ENCODE data around the gene DMRT3.

The DMRT3 gene

GRCh38 chr9:976258-976942 lies at the start of gene DMRT3:
Gene DMRT3 (plus strand): TSS chr9:976655. CDS start chr9:977002, 347 bp downstream.
- no peaks in the 10 kb centered on the region for H3K36me3 ChIP-seq (ENCODE audit: control insufficient read depth in 5 of 5, insufficient read depth in 5 of 5, low read length in 5 of 5)
- H3K27me3 ChIP-seq (ENCODE audit: control insufficient read depth in 5 of 5, insufficient read depth in 4 of 5, low read length in 5 of 5), result peaks cover 5 to 70% (median 45%) of the 10 kb centered on the region in 5 donors
- peak within 1 kb of the TSS; percentile 50 to 73 (median 67) for H3K4me3 ChIP-seq (ENCODE audit: low read depth in 1 of 5, low read length in 5 of 5)
- no peaks in the 10 kb centered on the region for H3K9me3 ChIP-seq (ENCODE audit: control insufficient read depth in 5 of 5, low read length in 5 of 5)
- peak within 1 kb of the TSS in 4 of 5 donors; percentile 21 to 57 (median 38) for H3K9ac ChIP-seq (ENCODE audit: low read length in 5 of 5)
- peak within 1 kb of the TSS; percentile 55 for H3K27ac ChIP-seq (ENCODE audit: low read depth, low read length)
- peaks cover 0 to 62% (median 30%) of the 10 kb centered on the region in 5 donors for H3K4me1 ChIP-seq (ENCODE audit: control insufficient read depth in 5 of 5, insufficient read depth in 5 of 5, low read length in 5 of 5)

- H3K9me3 ChIP-seq (ENCODE audit: control insufficient read depth in 5 of 5, low read length in 5 of 5), result no peaks in the 10 kb centered on the region
- H3K9ac ChIP-seq (ENCODE audit: low read length in 5 of 5), result no peak overlapping the region
- H3K4me3 ChIP-seq (ENCODE audit: low read depth in 1 of 5, low read length in 5 of 5), result no peak overlapping the region
- H3K27me3 ChIP-seq (ENCODE audit: control insufficient read depth in 5 of 5, insufficient read depth in 4 of 5, low read length in 5 of 5), result peaks cover 0 to 4% (median 0%) of the 10 kb centered on the region in 5 donors
- no peak overlapping the region for H3K27ac ChIP-seq (ENCODE audit: low read depth, low read length)
- no peaks in the 10 kb centered on the region for H3K4me1 ChIP-seq (ENCODE audit: control insufficient read depth in 5 of 5, insufficient read depth in 5 of 5, low read length in 5 of 5)
- H3K36me3 ChIP-seq (ENCODE audit: control insufficient read depth in 5 of 5, insufficient read depth in 5 of 5, low read length in 5 of 5), result no peaks in the 10 kb centered on the region
Observed at GRCh38 chr9:926976-927375, 49.5 kb upstream of the DMRT3 start.

GRCh38 chr9:928363-929042 lies 48.0 kb upstream of the DMRT3 start:
- H3K27me3 ChIP-seq (ENCODE audit: control insufficient read depth in 5 of 5, insufficient read depth in 4 of 5, low read length in 5 of 5), result no peaks in the 10 kb centered on the region
- H3K4me3 ChIP-seq (ENCODE audit: low read depth in 1 of 5, low read length in 5 of 5), result no peak overlapping the region
- no peaks in the 10 kb centered on the region for H3K4me1 ChIP-seq (ENCODE audit: control insufficient read depth in 5 of 5, insufficient read depth in 5 of 5, low read length in 5 of 5)
- H3K36me3 ChIP-seq (ENCODE audit: control insufficient read depth in 5 of 5, insufficient read depth in 5 of 5, low read length in 5 of 5), result no peaks in the 10 kb centered on the region
- H3K9ac ChIP-seq (ENCODE audit: low read length in 5 of 5), result no peak overlapping the region
- H3K9me3 ChIP-seq (ENCODE audit: control insufficient read depth in 5 of 5, low read length in 5 of 5), result no peaks in the 10 kb centered on the region
- no peak overlapping the region for H3K27ac ChIP-seq (ENCODE audit: low read depth, low read length)

- Histone ChIP-seq H3K27ac (ENCODE audit: low read depth, low read length) (no peak overlapping the region), H3K4me1 (ENCODE audit: control insufficient read depth in 5 of 5, insufficient read depth in 5 of 5, low read length in 5 of 5) (no peaks in the 10 kb centered on the region), H3K27me3 (ENCODE audit: control insufficient read depth in 5 of 5, insufficient read depth in 4 of 5, low read length in 5 of 5) (no peaks in the 10 kb centered on the region), H3K4me3 (ENCODE audit: low read depth in 1 of 5, low read length in 5 of 5) (no peak overlapping the region), H3K9me3 (ENCODE audit: control insufficient read depth in 5 of 5, low read length in 5 of 5) (no peaks in the 10 kb centered on the region), H3K36me3 (ENCODE audit: control insufficient read depth in 5 of 5, insufficient read depth in 5 of 5, low read length in 5 of 5) (no peaks in the 10 kb centered on the region), H3K9ac (ENCODE audit: low read length in 5 of 5) (no peak overlapping the region)
Observed at GRCh38 chr9:929719-930118, 46.7 kb upstream of the DMRT3 start.

- H3K27me3 ChIP-seq (ENCODE audit: control insufficient read depth in 5 of 5, insufficient read depth in 4 of 5, low read length in 5 of 5), result no peaks in the 10 kb centered on the region
Observed at GRCh38 chr9:933356-933755, 43.1 kb upstream of the DMRT3 start.

GRCh38 chr9:935348-935965 lies 41.0 kb upstream of the DMRT3 start:
- peak overlapping the region in 3 of 5 donors; percentile 10 to 62 (median 53) for H3K9ac ChIP-seq (ENCODE audit: low read length in 5 of 5)
- peak overlapping the region; percentile 26 to 68 (median 43) for H3K4me3 ChIP-seq (ENCODE audit: low read depth in 1 of 5, low read length in 5 of 5)
- H3K27me3 ChIP-seq (ENCODE audit: control insufficient read depth in 5 of 5, insufficient read depth in 4 of 5, low read length in 5 of 5), result peaks cover 0 to 3% (median 0%) of the 10 kb centered on the region in 5 donors
- peaks cover 0 to 11% (median 3%) of the 10 kb centered on the region in 5 donors for H3K4me1 ChIP-seq (ENCODE audit: control insufficient read depth in 5 of 5, insufficient read depth in 5 of 5, low read length in 5 of 5)
- no peak overlapping the region for H3K27ac ChIP-seq (ENCODE audit: low read depth, low read length)
- H3K9me3 ChIP-seq (ENCODE audit: control insufficient read depth in 5 of 5, low read length in 5 of 5), result peaks cover 0 to 2% (median 0%) of the 10 kb centered on the region in 5 donors
- no peaks in the 10 kb centered on the region for H3K36me3 ChIP-seq (ENCODE audit: control insufficient read depth in 5 of 5, insufficient read depth in 5 of 5, low read length in 5 of 5)

More at GRCh38 chr9:933356-933755, 43.1 kb upstream of the DMRT3 start:
- H3K9ac ChIP-seq (ENCODE audit: low read length in 5 of 5), result no peak overlapping the region
- H3K27ac ChIP-seq (ENCODE audit: low read depth, low read length), result no peak overlapping the region
- H3K36me3 ChIP-seq (ENCODE audit: control insufficient read depth in 5 of 5, insufficient read depth in 5 of 5, low read length in 5 of 5), result no peaks in the 10 kb centered on the region
- H3K4me3 ChIP-seq (ENCODE audit: low read depth in 1 of 5, low read length in 5 of 5), result no peak overlapping the region
- H3K4me1 ChIP-seq (ENCODE audit: control insufficient read depth in 5 of 5, insufficient read depth in 5 of 5, low read length in 5 of 5), result peaks cover 0 to 11% (median 3%) of the 10 kb centered on the region in 5 donors
- H3K9me3 ChIP-seq (ENCODE audit: control insufficient read depth in 5 of 5, low read length in 5 of 5), result no peaks in the 10 kb centered on the region

GRCh38 chr9:942805-943580 lies 33.5 kb upstream of the DMRT3 start:
- Histone ChIP-seq H3K27ac (ENCODE audit: low read depth, low read length) (no peak overlapping the region), H3K36me3 (ENCODE audit: control insufficient read depth in 5 of 5, insufficient read depth in 5 of 5, low read length in 5 of 5) (no peaks in the 10 kb centered on the region), H3K4me1 (ENCODE audit: control insufficient read depth in 5 of 5, insufficient read depth in 5 of 5, low read length in 5 of 5) (no peaks in the 10 kb centered on the region), H3K27me3 (ENCODE audit: control insufficient read depth in 5 of 5, insufficient read depth in 4 of 5, low read length in 5 of 5) (peaks cover 0 to 8% (median 4%) of the 10 kb centered on the region in 5 donors), H3K9ac (ENCODE audit: low read length in 5 of 5) (no peak overlapping the region), H3K4me3 (ENCODE audit: low read depth in 1 of 5, low read length in 5 of 5) (no peak overlapping the region), H3K9me3 (ENCODE audit: control insufficient read depth in 5 of 5, low read length in 5 of 5) (peaks cover 0 to 2% (median 0%) of the 10 kb centered on the region in 5 donors)

GRCh38 chr9:947985-948384 lies 28.5 kb upstream of the DMRT3 start:
- no peaks in the 10 kb centered on the region for H3K4me1 ChIP-seq (ENCODE audit: control insufficient read depth in 5 of 5, insufficient read depth in 5 of 5, low read length in 5 of 5)
- H3K4me3 ChIP-seq (ENCODE audit: low read depth in 1 of 5, low read length in 5 of 5), result no peak overlapping the region
- H3K9me3 ChIP-seq (ENCODE audit: control insufficient read depth in 5 of 5, low read length in 5 of 5), result no peaks in the 10 kb centered on the region
- H3K36me3 ChIP-seq (ENCODE audit: control insufficient read depth in 5 of 5, insufficient read depth in 5 of 5, low read length in 5 of 5), result no peaks in the 10 kb centered on the region
- no peak overlapping the region for H3K9ac ChIP-seq (ENCODE audit: low read length in 5 of 5)
- peaks cover 0 to 9% (median 7%) of the 10 kb centered on the region in 5 donors for H3K27me3 ChIP-seq (ENCODE audit: control insufficient read depth in 5 of 5, insufficient read depth in 4 of 5, low read length in 5 of 5)
- H3K27ac ChIP-seq (ENCODE audit: low read depth, low read length), result no peak overlapping the region

- no peak overlapping the region for H3K27ac ChIP-seq (ENCODE audit: low read depth, low read length)
- H3K27me3 ChIP-seq (ENCODE audit: control insufficient read depth in 5 of 5, insufficient read depth in 4 of 5, low read length in 5 of 5), result peaks cover under 1 to 9% (median 9%) of the 10 kb centered on the region in 5 donors
Observed at GRCh38 chr9:948497-948896, 28.0 kb upstream of the DMRT3 start.

More at GRCh38 chr9:948497-948896, 28.0 kb upstream of the DMRT3 start:
- no peaks in the 10 kb centered on the region for H3K36me3 ChIP-seq (ENCODE audit: control insufficient read depth in 5 of 5, insufficient read depth in 5 of 5, low read length in 5 of 5)
- no peaks in the 10 kb centered on the region for H3K9me3 ChIP-seq (ENCODE audit: control insufficient read depth in 5 of 5, low read length in 5 of 5)
- no peaks in the 10 kb centered on the region for H3K4me1 ChIP-seq (ENCODE audit: control insufficient read depth in 5 of 5, insufficient read depth in 5 of 5, low read length in 5 of 5)
- no peak overlapping the region for H3K4me3 ChIP-seq (ENCODE audit: low read depth in 1 of 5, low read length in 5 of 5)
- H3K9ac ChIP-seq (ENCODE audit: low read length in 5 of 5), result no peak overlapping the region
